ENCODE measurements around the gene C10orf71.

The C10orf71 gene

DNA sequence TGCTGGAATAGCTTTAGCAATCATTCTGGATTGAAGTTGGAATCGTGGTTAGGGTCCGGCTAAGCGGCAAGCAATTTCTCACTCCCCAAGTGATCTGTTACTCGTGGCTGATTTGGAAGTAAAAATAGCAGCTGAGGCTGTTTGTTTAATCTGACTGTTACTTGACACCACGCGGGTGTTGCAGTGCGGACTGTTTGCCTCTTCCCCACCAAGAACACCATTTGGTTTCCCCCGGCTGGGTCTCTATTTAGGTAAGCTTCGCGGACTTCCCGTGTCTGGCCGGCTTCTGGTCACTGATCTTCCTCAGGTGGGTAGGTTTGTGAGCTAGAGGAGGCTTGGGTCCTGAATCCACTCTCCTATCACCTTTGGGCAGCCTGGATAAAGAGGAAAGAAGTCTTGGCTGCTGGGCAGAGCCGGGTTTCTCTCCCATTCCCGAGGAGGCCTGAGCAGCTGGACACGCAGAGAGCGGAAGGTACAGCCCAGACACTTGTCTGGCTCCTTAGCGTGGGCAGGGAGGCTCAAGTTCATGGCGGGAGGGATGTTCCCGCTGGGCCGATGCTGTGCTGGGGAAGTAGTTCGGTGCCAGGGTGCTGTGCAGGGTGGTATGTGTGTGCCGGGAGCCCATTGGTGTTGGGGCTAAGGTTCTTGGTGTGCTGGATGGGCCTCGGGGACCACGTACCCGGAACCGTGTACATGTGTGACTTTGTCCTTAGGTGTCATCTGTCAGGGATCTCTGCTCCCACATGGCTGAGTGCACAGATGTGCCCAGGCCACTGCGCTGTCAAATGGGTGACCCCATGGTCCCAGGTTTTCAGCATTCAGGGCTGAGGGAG is at the start of gene C10orf71:
C10orf71 (plus strand) TSS at position 188 of the 833 bp plus-strand sequence. CDS start 23,376 bp downstream, outside the sequence.
- DNase-seq (ENCODE audit: low read depth) = no peak

- DNase-seq (ENCODE audit: low read depth) = no peak
These were observed 46.5 kb upstream of the C10orf71 start for GRCh38 chr10:49252313-49253034.

GRCh38 chr10:49253340-49253906 is 45.5 kb upstream of the C10orf71 start:
- DNase-seq (ENCODE audit: low read depth) = no peak

GRCh38 chr10:49254150-49254549 is 44.8 kb upstream of the C10orf71 start:
- no peak for DNase-seq (ENCODE audit: low read depth)

GRCh38 chr10:49254556-49255318 is 44.2 kb upstream of the C10orf71 start:
- DNase-seq (ENCODE audit: low read depth) = no peak

DNA sequence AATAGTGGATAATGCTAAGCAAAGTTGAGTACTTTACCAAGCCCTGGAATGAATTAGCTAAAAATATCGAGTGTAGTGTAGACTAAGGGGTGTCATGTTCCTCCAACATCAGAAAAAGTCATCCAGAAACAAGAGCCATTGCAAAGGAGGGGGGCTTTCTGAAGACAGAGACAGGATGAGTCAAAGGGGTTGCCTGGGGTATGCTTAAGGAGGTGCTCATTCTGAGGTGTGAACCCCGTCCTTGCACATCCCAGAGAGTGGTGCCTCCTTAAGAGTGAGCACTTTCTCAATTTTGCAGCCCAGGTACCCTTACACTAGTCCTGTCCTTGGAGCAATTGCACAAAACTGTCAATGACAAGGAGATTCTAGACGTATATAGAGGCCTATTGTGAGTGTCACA is 43.1 kb upstream of the C10orf71 start:
- DNase-seq (ENCODE audit: low read depth) = no peak

DNA sequence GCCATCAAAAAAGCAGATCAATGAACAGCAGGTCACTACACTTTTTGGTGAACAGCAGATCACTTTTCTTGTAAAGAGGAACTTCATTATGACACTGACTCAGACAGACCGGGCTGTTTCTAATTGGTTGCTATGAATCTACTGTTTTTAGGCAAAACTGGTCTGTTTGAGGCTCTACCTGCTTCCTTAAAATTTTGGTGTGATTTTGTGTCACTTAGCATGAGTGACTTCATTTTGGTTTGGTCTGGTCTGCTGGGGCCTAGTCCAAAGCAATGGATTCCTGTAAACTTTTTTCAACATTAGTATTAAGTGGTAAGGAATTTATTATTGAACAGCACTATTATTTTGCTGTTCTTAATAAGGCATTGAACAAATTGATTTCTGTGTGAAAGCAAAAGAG is 41.8 kb upstream of the C10orf71 start:
- no peak for DNase-seq (ENCODE audit: low read depth)

DNA sequence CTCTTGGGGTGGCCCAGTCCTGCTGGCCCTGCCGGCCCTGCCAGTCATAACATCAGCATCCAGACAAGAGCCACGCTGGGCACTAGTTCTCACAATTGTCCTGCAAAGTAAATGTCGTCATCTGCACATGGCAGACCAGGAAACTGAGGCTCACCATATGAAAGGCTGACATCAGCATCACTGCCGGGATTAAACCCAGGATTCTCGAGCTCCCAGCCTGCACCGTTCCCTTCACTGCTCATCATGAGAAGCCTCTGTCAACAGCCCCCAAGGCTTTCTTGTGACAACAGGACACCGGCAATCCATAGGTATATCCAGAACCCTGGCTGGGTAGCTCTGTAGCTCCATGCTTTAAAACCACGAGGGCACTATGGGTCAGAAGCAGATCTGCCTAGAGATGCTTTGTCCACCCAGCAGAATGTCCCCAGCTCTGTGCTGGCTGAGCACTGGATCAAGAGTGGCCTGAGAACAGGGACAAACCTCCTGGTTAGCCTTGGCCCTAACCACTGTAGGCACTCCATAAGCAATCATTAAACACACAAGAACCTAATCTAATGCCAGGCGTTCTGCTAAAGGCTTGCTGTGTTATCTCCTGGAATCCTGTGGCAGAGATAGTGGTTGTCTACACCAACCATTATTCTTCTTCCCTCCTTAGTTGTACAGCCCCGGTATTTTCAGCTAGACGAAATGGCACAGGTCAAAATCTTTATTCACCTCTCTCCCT is 41.2 kb upstream of the C10orf71 start:
- DNase-seq (ENCODE audit: low read depth) = no peak

DNA sequence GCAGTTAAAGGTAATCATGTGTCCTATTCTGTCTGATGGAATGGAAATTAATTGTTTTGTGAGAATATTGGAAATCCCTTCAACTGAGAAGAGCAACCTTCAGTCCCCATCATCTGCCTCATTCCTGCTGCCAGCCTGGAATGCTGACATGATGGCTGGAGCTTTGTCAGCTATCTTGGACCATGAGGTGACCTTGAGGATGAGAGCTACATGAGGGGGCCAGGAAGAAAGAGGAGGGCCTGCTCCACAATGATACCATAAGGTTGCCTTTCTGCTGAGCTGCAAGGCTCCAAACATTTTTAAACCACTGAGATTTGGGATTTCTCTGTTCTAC is 40.7 kb upstream of the C10orf71 start:
- DNase-seq (ENCODE audit: low read depth) = no peak

GRCh38 chr10:49260644-49261296 is 38.2 kb upstream of the C10orf71 start:
- DNase-seq (ENCODE audit: low read depth) = no peak

- no peak for DNase-seq (ENCODE audit: low read depth)
These were observed 35.4 kb upstream of the C10orf71 start for GRCh38 chr10:49263591-49263990.

- DNase-seq (ENCODE audit: low read depth) = no peak
These were observed 34.7 kb upstream of the C10orf71 start for GRCh38 chr10:49264177-49264677.

- DNase-seq (ENCODE audit: low read depth) = no peak
These were observed 33.1 kb upstream of the C10orf71 start for GRCh38 chr10:49265885-49266284.

GRCh38 chr10:49268185-49268584 is 30.8 kb upstream of the C10orf71 start:
- DNase-seq (ENCODE audit: low read depth) = no peak

GRCh38 chr10:49269523-49269922 is 29.4 kb upstream of the C10orf71 start:
- no peak for DNase-seq (ENCODE audit: low read depth)

- no peak for DNase-seq (ENCODE audit: low read depth)
These were observed 28.4 kb upstream of the C10orf71 start for GRCh38 chr10:49270565-49270964.

DNA sequence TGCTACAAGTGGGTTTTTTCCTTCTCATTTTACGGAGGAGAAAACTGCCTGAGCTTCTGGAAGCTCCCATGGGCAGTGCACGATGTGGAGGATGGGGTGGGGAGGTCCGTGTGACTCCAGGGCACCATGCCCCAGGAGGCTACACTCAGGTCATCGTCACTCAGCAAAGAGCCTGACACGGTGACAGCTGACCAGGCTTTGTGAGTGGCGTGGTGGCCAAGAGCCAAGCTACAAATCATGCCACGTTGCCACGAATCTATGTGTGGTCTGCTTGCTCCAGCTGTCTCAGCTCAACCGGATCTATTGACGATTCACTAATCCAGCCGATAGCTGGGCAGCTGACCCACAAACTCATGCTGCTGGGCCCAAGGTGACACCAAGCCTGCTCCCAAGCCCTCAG is 27.6 kb upstream of the C10orf71 start:
- DNase-seq (ENCODE audit: low read depth) = no peak

DNA sequence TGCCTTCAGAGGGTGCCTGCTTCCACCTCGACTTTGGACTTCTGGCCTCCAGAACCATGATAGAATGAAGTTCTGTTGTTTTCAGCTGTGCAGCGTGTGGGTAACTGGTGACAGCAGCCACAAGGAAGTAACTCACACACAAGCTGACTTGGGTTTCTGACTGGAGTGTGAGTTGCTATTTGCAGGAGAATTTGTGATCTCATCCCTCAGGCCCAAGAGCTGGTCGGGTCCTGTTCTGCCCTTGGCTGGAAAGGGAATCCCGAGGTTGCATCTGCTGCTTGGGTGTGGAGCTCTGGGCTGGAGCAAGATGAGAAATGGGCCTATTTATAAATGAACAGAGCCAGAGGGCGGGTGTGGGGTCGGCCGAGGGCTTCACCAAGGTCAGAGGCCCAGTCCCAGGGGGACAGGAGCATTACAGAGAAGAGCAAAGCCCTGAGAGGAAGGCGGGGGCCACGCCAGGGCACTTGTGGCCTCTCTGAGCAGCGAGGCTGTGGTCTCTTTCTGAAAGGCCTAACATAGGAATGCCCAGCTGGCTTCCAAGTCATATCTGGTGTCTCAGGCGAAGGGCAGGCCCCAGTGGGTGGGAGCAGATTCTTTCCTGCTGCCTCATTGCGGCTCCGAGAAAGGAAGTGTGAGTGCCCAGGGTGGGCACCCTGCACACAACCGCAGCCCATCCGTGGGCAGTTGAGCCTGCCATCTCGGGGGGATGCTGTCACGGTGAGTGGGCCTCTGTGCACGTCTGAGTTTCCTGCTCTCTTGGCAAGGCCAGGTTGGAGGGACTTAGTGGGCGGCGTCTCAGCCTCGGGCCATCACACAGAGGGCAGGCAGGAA is 26.5 kb upstream of the C10orf71 start:
- DNase-seq (ENCODE audit: low read depth) = no peak

DNA sequence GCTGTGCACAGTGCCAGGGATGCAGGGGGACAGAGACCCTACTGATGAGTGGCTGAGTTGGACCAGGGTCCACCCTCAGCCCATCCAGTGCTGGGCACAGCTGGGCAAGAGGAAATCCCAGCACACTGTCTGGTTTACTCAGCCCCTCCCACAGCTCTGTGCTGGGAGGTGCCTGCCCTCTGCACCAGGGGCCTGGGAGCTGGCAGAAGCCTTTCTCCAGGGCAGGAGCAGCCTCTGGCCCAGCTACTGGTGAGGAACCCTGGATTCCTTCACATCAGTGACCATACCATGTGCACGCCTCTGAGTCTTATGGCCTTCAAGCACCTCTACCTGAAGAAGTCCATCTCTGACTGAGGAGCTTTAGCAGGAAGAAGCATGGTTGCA is 25.9 kb upstream of the C10orf71 start:
- no peak for DNase-seq (ENCODE audit: low read depth)

DNA sequence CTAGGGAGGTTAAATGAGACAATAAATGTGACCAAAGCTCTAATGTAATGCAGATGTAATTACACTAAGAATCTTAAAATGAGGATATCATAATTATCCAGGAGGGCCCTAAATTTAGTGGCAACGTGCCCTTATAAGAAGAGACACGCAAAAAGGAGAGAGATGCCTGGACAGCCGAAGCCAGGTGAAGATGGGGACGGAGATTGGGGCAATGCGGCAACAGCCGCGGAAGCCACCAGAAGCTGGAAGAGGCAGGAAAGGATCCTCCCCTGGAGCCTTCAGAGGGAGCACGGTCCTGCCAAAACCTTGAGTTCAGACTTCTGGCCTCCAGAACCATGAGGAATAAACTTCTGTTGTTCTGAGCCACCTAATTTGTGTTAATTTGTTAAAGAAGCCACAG is 25.3 kb upstream of the C10orf71 start:
- no peak for DNase-seq (ENCODE audit: low read depth)
